ENCODE results near the gene MCRIP1. TPM values are rescaled to one million over a fixed set of nuclear protein-coding genes. Genes with fewer than 3 reads are reported as not detected.
A peak's percentile ranks its signal among the peaks of the same experiment; 100 is the strongest.

The MCRIP1 gene
- total RNA-seq, 1 experiment from 2014 or later = 115 TPM

DNA sequence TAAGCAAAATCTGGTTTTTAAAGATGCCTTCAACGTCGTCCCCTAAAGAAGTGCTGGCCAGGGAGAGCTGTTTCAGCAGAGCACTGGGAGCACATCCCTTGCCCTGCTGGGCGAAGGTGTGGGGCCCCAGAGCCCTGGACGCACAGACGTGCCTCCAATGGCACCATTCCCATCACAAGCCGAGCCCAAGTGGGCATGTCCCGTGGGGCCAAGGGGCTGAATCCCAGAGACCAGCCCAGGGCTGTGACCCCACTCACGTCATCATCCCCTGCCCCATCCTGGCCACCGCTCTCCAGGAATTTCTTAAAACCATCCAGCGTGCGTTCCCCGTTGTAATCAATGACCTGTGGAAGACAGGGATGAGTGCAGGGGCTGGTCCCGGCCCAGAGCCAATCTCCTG lies 11.8 kb upstream of the MCRIP1 start:
- H3K9me3 ChIP-seq (ENCODE audit: control insufficient read depth, insufficient read depth, low read depth, low read length) = no peaks in the 10 kb centered on the region
- no peaks in the 10 kb centered on the region for H3K4me1 ChIP-seq (ENCODE audit: control insufficient read depth, insufficient read depth, low read length)
- TF ChIP-seq POLR2AphosphoS5 (IDR thresholded peaks at IDR 0.05; ENCODE audit: low read depth, low read length) = no peak
- TF ChIP-seq TCF7L2 (IDR thresholded peaks at IDR 0.05; ENCODE audit: low read depth, low read length) = no peak
- ChIA-PET CTCF (no interaction called here), POLR2A (no interaction called here)
- in situ Hi-C loops (cut with HindIII; ENCODE audit: low pct_unique_long_range_greater_than_20kb, low sequenced_read_pairs) (no loop called here), intact Hi-C loops (cut with micrococcal nuclease; ENCODE audit: unreplicated experiment) (no loop called here)
- no peak overlapping the region for H3K4me3 ChIP-seq (ENCODE audit: low read depth in 2 of 2, low read length in 2 of 2)
- H3K27me3 ChIP-seq (ENCODE audit: control insufficient read depth, insufficient read depth, low read length) = no peaks in the 10 kb centered on the region
- no TSS peak for BruUV-seq (replicated peaks)
- no peak for ATAC-seq
- no peak overlapping the region for H3K27ac ChIP-seq (ENCODE audit: low read length)
- DNase-seq (ENCODE audit: low read depth, low spot score) = no peak
- H3K36me3 ChIP-seq (ENCODE audit: control insufficient read depth, insufficient read depth, low read length) = peaks cover 5% of the 10 kb centered on the region

DNA sequence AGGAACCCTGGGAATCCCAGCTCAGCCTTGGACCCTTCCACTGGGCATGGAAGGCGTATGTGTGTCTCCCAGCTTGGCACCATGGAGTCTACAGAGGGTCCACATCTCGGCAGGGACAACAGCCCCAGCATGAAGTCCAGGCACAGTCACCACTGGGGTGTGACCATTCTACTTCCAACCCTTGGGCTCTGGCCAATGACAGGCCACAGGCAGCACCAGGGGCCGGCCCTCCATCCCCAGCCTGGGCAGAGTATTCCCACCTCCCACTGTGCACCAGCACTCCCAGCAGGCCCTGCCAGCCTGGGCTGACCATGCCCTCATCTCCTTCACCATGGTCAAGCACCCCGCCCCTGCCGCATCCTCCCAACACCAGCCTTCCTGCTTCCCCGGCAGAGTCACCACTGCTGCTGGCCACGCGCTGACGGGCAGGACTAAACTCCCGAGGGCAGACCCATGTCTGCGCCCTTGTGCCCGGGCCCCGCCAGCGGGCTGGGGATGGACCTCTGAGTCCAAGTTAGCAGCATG lies 11.3 kb upstream of the MCRIP1 start:
- TF ChIP-seq, protein P1, sequence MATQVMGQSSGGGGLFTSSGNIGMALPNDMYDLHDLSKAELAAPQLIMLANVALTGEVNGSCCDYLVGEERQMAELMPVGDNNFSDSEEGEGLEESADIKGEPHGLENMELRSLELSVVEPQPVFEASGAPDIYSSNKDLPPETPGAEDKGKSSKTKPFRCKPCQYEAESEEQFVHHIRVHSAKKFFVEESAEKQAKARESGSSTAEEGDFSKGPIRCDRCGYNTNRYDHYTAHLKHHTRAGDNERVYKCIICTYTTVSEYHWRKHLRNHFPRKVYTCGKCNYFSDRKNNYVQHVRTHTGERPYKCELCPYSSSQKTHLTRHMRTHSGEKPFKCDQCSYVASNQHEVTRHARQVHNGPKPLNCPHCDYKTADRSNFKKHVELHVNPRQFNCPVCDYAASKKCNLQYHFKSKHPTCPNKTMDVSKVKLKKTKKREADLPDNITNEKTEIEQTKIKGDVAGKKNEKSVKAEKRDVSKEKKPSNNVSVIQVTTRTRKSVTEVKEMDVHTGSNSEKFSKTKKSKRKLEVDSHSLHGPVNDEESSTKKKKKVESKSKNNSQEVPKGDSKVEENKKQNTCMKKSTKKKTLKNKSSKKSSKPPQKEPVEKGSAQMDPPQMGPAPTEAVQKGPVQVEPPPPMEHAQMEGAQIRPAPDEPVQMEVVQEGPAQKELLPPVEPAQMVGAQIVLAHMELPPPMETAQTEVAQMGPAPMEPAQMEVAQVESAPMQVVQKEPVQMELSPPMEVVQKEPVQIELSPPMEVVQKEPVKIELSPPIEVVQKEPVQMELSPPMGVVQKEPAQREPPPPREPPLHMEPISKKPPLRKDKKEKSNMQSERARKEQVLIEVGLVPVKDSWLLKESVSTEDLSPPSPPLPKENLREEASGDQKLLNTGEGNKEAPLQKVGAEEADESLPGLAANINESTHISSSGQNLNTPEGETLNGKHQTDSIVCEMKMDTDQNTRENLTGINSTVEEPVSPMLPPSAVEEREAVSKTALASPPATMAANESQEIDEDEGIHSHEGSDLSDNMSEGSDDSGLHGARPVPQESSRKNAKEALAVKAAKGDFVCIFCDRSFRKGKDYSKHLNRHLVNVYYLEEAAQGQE (IDR thresholded peaks at IDR 0.05; ENCODE audit: insufficient read depth in 1 of 2, low read depth in 2 of 2, low read length in 1 of 2) = no peak
- no peak for TF ChIP-seq TCF7L2 (IDR thresholded peaks at IDR 0.05; ENCODE audit: low read depth, low read length)
- TF ChIP-seq SIN3A (IDR thresholded peaks at IDR 0.05; ENCODE audit: borderline replicate concordance, insufficient read depth, low read depth, low read length) = no peak
- TF ChIP-seq, protein P2, sequence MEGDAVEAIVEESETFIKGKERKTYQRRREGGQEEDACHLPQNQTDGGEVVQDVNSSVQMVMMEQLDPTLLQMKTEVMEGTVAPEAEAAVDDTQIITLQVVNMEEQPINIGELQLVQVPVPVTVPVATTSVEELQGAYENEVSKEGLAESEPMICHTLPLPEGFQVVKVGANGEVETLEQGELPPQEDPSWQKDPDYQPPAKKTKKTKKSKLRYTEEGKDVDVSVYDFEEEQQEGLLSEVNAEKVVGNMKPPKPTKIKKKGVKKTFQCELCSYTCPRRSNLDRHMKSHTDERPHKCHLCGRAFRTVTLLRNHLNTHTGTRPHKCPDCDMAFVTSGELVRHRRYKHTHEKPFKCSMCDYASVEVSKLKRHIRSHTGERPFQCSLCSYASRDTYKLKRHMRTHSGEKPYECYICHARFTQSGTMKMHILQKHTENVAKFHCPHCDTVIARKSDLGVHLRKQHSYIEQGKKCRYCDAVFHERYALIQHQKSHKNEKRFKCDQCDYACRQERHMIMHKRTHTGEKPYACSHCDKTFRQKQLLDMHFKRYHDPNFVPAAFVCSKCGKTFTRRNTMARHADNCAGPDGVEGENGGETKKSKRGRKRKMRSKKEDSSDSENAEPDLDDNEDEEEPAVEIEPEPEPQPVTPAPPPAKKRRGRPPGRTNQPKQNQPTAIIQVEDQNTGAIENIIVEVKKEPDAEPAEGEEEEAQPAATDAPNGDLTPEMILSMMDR (IDR thresholded peaks at IDR 0.05) = no peak
- no peak for TF ChIP-seq POLR2AphosphoS5 (IDR thresholded peaks at IDR 0.05; ENCODE audit: low read depth, low read length)
- Histone ChIP-seq H3K36me3 (ENCODE audit: control insufficient read depth, insufficient read depth, low read length) (peaks cover 5% of the 10 kb centered on the region), H3K4me1 (ENCODE audit: control insufficient read depth, insufficient read depth, low read length) (no peaks in the 10 kb centered on the region), H3K9me3 (ENCODE audit: control insufficient read depth, insufficient read depth, low read depth, low read length) (no peaks in the 10 kb centered on the region), H3K4me3 (ENCODE audit: low read depth in 2 of 2, low read length in 2 of 2) (no peak overlapping the region), H3K27ac (ENCODE audit: low read length) (no peak overlapping the region), H3K27me3 (ENCODE audit: control insufficient read depth, insufficient read depth, low read length) (no peaks in the 10 kb centered on the region)
- intact Hi-C loops (cut with micrococcal nuclease; ENCODE audit: unreplicated experiment) (no loop called here), in situ Hi-C loops (cut with HindIII; ENCODE audit: low pct_unique_long_range_greater_than_20kb, low sequenced_read_pairs) (no loop called here)
- DNase-seq (ENCODE audit: low read depth, low spot score) = no peak
- BruUV-seq (replicated peaks) = no TSS peak
- ATAC-seq = peak; percentile 56; the same call in 1 of the 2 replicates
- CTCF ChIA-PET = no interaction called here
- POLR2A ChIA-PET = no interaction called here

DNA sequence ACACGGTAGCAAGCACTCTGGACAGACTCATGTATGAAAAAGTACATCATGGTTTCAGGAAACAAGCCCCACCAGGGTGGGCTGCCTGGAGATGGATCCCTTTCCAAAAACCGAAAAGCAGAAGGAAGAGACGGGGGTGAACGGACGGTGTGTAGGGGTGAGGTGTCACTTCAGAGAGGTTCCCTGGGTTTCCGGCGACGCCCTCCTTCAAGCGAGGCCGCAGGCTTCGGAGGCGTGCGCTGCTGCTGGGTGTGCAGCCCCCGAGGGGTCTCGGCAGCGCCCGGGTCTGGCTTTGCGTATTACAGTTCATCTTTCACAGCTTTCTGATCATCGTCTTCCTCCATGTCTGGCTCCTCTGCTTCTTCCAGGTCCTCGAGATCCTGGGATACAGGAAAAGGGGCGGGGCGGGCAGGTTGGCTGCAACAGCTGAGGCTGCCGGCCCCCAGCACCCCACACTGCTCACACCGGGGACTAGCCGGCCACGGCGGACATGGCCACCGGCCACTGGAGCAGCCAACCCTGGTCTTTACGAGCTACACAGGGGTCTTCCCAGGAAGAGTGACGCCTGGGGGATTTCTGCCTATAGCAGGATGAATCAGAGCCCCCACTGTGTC lies 10.7 kb upstream of the MCRIP1 start:
- intact Hi-C loops (cut with micrococcal nuclease; ENCODE audit: unreplicated experiment) = no loop called here

More for the DNA sequence above, 10.7 kb upstream of the MCRIP1 start:
- no TSS peak for BruUV-seq (replicated peaks)
- Histone ChIP-seq H3K27me3 (ENCODE audit: control insufficient read depth, insufficient read depth, low read length) (no peaks in the 10 kb centered on the region), H3K27ac (ENCODE audit: low read length) (no peak overlapping the region), H3K36me3 (ENCODE audit: control insufficient read depth, insufficient read depth, low read length) (peaks cover 5% of the 10 kb centered on the region), H3K4me3 (ENCODE audit: low read depth in 2 of 2, low read length in 2 of 2) (no peak overlapping the region), H3K4me1 (ENCODE audit: control insufficient read depth, insufficient read depth, low read length) (0 out of 2 replicates have a peak, but pooled peaks cover 4% of the 10 kb centered on the region), H3K9me3 (ENCODE audit: control insufficient read depth, insufficient read depth, low read depth, low read length) (no peaks in the 10 kb centered on the region)
- ATAC-seq (no peak), DNase-seq (ENCODE audit: low read depth, low spot score) (no peak)
- TF ChIP-seq POLR2AphosphoS5 (IDR thresholded peaks at IDR 0.05; ENCODE audit: low read depth, low read length) (no peak), TCF7L2 (IDR thresholded peaks at IDR 0.05; ENCODE audit: low read depth, low read length) (no peak)
- TF ChIP-seq, protein P1 (IDR thresholded peaks at IDR 0.05; ENCODE audit: insufficient read depth in 1 of 2, low read depth in 2 of 2, low read length in 1 of 2) = no peak
- ChIA-PET POLR2A (no interaction called here), CTCF (no interaction called here)
- in situ Hi-C loops (cut with HindIII; ENCODE audit: low pct_unique_long_range_greater_than_20kb, low sequenced_read_pairs) = no loop called here
